SU-DHL-6 (cell line): ENCODE measurements around the gene EEFSEC.

Source experiments
- H2AFZ ChIP-seq: fragments of 200-600 bp; sonication (generic); 2 replicates; pipeline ENCODE4 v1.6.1; 2014; ENCODE audit warnings: low read depth, mild to moderate bottlenecking, moderate library complexity, mixed read lengths, antibody characterized with exemption, low read length; ENCODE audit not compliant: severe bottlenecking
- H3F3A ChIP-seq: fragments of 200-600 bp; shearing (Covaris generic); 2 replicates; pipeline ENCODE4 v1.6.0; 2016; ENCODE audit warnings: antibody characterized with exemption, mild to moderate bottlenecking; ENCODE audit not compliant: insufficient read depth
- H3K27ac ChIP-seq: fragments of 200-600 bp; sonication (generic); 2 replicates; pipeline ENCODE4 v1.5.1; 2016; ENCODE audit warnings: low read depth, mild to moderate bottlenecking, low read length, moderate library complexity, mixed read lengths
- H3K27me3 ChIP-seq: fragments of 200-600 bp; sonication (generic), shearing (Covaris generic); 2 replicates; pipeline ENCODE4 v1.6.0; 2014; ENCODE audit warnings: mild to moderate bottlenecking, low read length
- H3K36me3 ChIP-seq: fragments of 200-600 bp; sonication (generic); 2 replicates; pipeline ENCODE4 v1.6.1; 2014; ENCODE audit warnings: mild to moderate bottlenecking, low read length, mixed read lengths
- H3K4me2 ChIP-seq: fragments of 300-600, 200-600 bp; shearing (Covaris generic), sonication (generic); 2 replicates; pipeline ENCODE4 v1.6.0; 2014; ENCODE audit warnings: low read length, low read depth, mild to moderate bottlenecking; ENCODE audit not compliant: poor library complexity, severe bottlenecking
- H3K4me3 ChIP-seq: fragments of 200-600 bp; sonication (generic); 2 replicates; pipeline ENCODE4 v1.5.1; 2014; ENCODE audit warnings: antibody characterized with exemption, low read length, mild to moderate bottlenecking, mixed read lengths; ENCODE audit not compliant: insufficient read depth, poor library complexity, severe bottlenecking
- H3K79me2 ChIP-seq: fragments of 200-600 bp; sonication (generic); 2 replicates; pipeline ENCODE4 v1.6.1; 2014; ENCODE audit warnings: mild to moderate bottlenecking, low read length, moderate library complexity; ENCODE audit not compliant: insufficient read depth
- H3K9ac ChIP-seq: fragments of 200-600 bp; sonication (generic); 2 replicates; pipeline ENCODE4 v1.7.0; 2014; ENCODE audit warnings: mild to moderate bottlenecking, low read length
- H3K9me2 ChIP-seq: fragments of 200-600 bp; sonication (generic); replicated peaks from 2 replicates; pipeline ENCODE4 v1.6.1; 2014; ENCODE audit warnings: low read length; ENCODE audit not compliant: insufficient read depth
- H3K9me3 ChIP-seq: fragments of 200-600 bp; sonication (generic); 2 replicates; pipeline ENCODE4 v1.6.1; 2014; ENCODE audit warnings: low read length, mixed read lengths; ENCODE audit not compliant: insufficient read depth
- H4K20me1 ChIP-seq: fragments of 200-600 bp; sonication (generic); 2 replicates; pipeline ENCODE4 v1.6.1; 2014; ENCODE audit warnings: low read depth, mild to moderate bottlenecking, antibody characterized with exemption, low read length, moderate library complexity, mixed read lengths
- CTCF ChIP-seq: fragments of 200-600 bp; sonication (generic); IDR thresholded peaks from one replicate; pipeline ENCODE4 v1.5.1; 2017; ENCODE audit warnings: antibody characterized with exemption, mild to moderate bottlenecking, low read length, moderate library complexity; ENCODE audit not compliant: insufficient read depth, poor library complexity, severe bottlenecking
- EZH2phosphoT487 ChIP-seq: fragments of 200-600 bp; sonication (generic), shearing (Covaris generic); conservative IDR thresholded peaks from 2 replicates; pipeline ENCODE4 v1.6.1; 2018; ENCODE audit warnings: mild to moderate bottlenecking, antibody characterized with exemption, low read length, moderate library complexity, mixed read lengths

EEFSEC gene

GRCh38 chr3:128419311-128419710 is 266.0 kb downstream of the EEFSEC start:
- Histone ChIP-seq H3K27ac (no peak overlapping the region), H4K20me1 (no peaks in the 10 kb centered on the region), H3K9ac (no peak overlapping the region), H3K4me2 (no peak overlapping the region), H3K79me2 (no peaks in the 10 kb centered on the region), H3F3A (no peaks in the 10 kb centered on the region), H3K36me3 (no peaks in the 10 kb centered on the region), H2AFZ (no peak overlapping the region), H3K4me3 (no peak overlapping the region), H3K27me3 (no peaks in the 10 kb centered on the region), H3K9me2 (no peaks in the 10 kb centered on the region), H3K9me3 (no peaks in the 10 kb centered on the region)
- TF ChIP-seq EZH2phosphoT487 (no peak), CTCF (no peak)

- H3K27ac ChIP-seq, result no peak overlapping the region
- no peak for TF ChIP-seq CTCF
- TF ChIP-seq EZH2phosphoT487, result no peak
- H3F3A ChIP-seq, result no peaks in the 10 kb centered on the region
These were observed 267.0 kb downstream of the EEFSEC start for GRCh38 chr3:128420289-128420688.

GRCh38 chr3:128420720-128421438 is 267.6 kb downstream of the EEFSEC start:
- Histone ChIP-seq H3K9me2 (no peaks in the 10 kb centered on the region), H3K9me3 (no peaks in the 10 kb centered on the region), H3F3A (no peaks in the 10 kb centered on the region), H3K36me3 (no peaks in the 10 kb centered on the region), H2AFZ (no peak overlapping the region), H3K27ac (no peak overlapping the region), H4K20me1 (no peaks in the 10 kb centered on the region), H3K4me3 (no peak overlapping the region), H3K9ac (no peak overlapping the region), H3K27me3 (no peaks in the 10 kb centered on the region), H3K79me2 (no peaks in the 10 kb centered on the region), H3K4me2 (no peak overlapping the region)
- TF ChIP-seq EZH2phosphoT487 (no peak), CTCF (no peak)

More at GRCh38 chr3:128420289-128420688, 267.0 kb downstream of the EEFSEC start:
- Histone ChIP-seq H3K79me2 (no peaks in the 10 kb centered on the region), H4K20me1 (no peaks in the 10 kb centered on the region), H3K4me3 (no peak overlapping the region), H3K9ac (no peak overlapping the region), H3K36me3 (no peaks in the 10 kb centered on the region), H3K9me2 (no peaks in the 10 kb centered on the region), H3K9me3 (no peaks in the 10 kb centered on the region), H3K27me3 (no peaks in the 10 kb centered on the region), H3K4me2 (no peak overlapping the region), H2AFZ (no peak overlapping the region)
